Measurements from ENCODE around the gene LTBP3. TPM values are rescaled to one million over a fixed set of nuclear protein-coding genes. Genes with fewer than 3 reads are reported as not detected.

The LTBP3 gene
- total and polyA plus RNA-seq, 2 of the 13 experiments (the other 11 are each of a cell fraction or from before 2014, with no cell fraction given), result 12.2 to 68.1 TPM

DNA sequence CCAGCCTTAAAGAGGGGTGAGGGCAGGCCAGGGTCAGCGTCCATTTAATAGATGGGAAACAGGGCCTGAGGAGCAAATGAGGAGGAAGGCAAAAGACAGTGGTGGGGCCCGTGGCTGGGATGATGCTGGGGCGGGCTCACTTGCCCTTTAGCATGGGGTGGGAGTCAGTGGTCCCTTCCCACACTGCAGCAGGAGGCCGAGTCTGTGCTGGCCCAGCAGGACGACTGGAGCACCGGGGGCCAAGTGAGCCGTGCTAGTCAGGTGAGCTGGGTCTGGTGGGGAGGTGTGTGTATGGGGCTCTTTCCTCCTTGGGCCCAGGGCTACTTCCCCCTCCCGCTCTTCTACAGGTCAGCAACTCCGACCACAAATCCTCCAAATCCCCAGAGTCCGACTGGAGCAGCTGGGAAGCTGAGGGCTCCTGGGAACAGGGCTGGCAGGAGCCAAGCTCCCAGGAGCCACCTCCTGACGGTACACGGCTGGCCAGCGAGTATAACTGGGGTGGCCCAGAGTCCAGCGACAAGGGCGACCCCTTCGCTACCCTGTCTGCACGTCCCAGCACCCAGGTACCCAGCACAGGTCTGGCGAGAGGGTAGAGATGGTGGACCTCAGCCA lies 20.4 kb downstream of the LTBP3 start (continued):
- TF ChIP-seq FOXA1 (IDR thresholded peaks at IDR 0.05) (no peak), FOXA1 (CRISPR knock-in tag; IDR thresholded peaks at IDR 0.05) (no peak), SRF (IDR thresholded peaks at IDR 0.05; ENCODE audit: low read depth, low read length) (no peak), PRPF4 (IDR thresholded peaks at IDR 0.05; ENCODE audit: low read depth, low read length, poor library complexity, severe bottlenecking) (no peak), RERE (CRISPR knock-in tag; IDR thresholded peaks at IDR 0.05; ENCODE audit: low read depth) (no peak)

DNA sequence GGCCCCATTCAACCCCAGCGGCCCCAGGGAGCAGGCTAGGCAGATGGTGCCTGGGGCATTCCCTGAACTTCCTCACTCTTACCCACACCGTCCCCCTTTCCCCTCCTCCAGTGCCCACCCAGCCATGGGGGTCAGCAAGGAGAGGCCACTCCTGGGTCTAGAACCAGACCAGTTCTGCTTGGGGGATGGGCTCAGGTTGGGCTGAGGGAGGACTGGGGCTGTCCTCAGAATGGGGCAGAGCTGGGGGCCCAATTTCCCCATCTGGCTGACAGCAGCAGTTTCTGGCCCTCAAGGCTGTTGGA lies 20.9 kb downstream of the LTBP3 start:
- intact Hi-C loops (cut with micrococcal nuclease; ENCODE audit: unreplicated experiment) (no loop called here), in situ Hi-C loops (cut with HindIII; ENCODE audit: extremely low pct_ligation_motif_present, low pct_unique_long_range_greater_than_20kb) (no loop called here)
- ChIA-PET POLR2A (interaction anchor here (0.5 to 1.7 kb wide), 4 partner anchors 8 to 63 kb away, joined by 3 to 7 read pairs (median 4); partner anchors contain the start of gene SCYL1), CTCF (ENCODE audit: low intra/inter-chr PET ratio, low total read pairs) (no interaction called here)
- Histone ChIP-seq H2AFZ (ENCODE audit: low read length) (no peak overlapping the region), H3K36me3 (replicated peaks in 1 of 2; ENCODE audit: control insufficient read depth in 1 of 2, insufficient read depth in 2 of 2, low read length in 2 of 2) (peaks cover 20 to 43% of the 10 kb centered on the region in 2 experiments; a peak in 4 of 5 replicates), H3K4me3 (replicated peaks in 1 of 3; ENCODE audit: insufficient read depth in 1 of 3, low read depth in 2 of 3, low read length in 3 of 3) (no peak overlapping the region), H3K79me2 (ENCODE audit: insufficient read depth, low read length) (no peaks in the 10 kb centered on the region), H4K20me1 (ENCODE audit: insufficient read depth, low read length) (no peaks in the 10 kb centered on the region), H3K9me3 (ENCODE audit: low read length) (no peaks in the 10 kb centered on the region), H3K27me3 (ENCODE audit: control insufficient read depth in 1 of 2, insufficient read depth in 2 of 2, low read length in 2 of 2) (no peaks in the 10 kb centered on the region), H3K27ac (ENCODE audit: extremely low read length, insufficient read depth, low read length) (no peak overlapping the region), H3K4me1 (ENCODE audit: insufficient read depth, low read length) (no peaks in the 10 kb centered on the region), H3K4me2 (ENCODE audit: low read depth, low read length) (no peak overlapping the region), H3K9ac (ENCODE audit: insufficient read depth, low read depth, low read length) (no peak overlapping the region)
- no peak for DNase-seq (ENCODE audit: low spot score)
- no peak for FAIRE-seq
- no TSS peak for BruUV-seq (replicated peaks)
- no peak for ATAC-seq
- no CpG with 5 or more reads among the region's 2 CpGs for WGBS (ENCODE audit: low lambda C conversion rate)
- no peak for TF ChIP-seq ZNF44 (CRISPR knock-in tag; IDR thresholded peaks at IDR 0.05)
- TF ChIP-seq FOSL2 (CRISPR knock-in tag; IDR thresholded peaks at IDR 0.05), result no peak
- TF ChIP-seq AGO2 (optimal IDR thresholded peaks at IDR 0.05; ENCODE audit: low read depth, low read length), result no peak
- no peak for TF ChIP-seq YEATS4 (CRISPR knock-in tag; IDR thresholded peaks at IDR 0.05; ENCODE audit: borderline replicate concordance)
- TF ChIP-seq ZNF777 (CRISPR knock-in tag; IDR thresholded peaks at IDR 0.05), result no peak
- TF ChIP-seq RBM22 (optimal IDR thresholded peaks at IDR 0.05; ENCODE audit: low read length), result peak; percentile 52
- TF ChIP-seq MXI1 (IDR thresholded peaks at IDR 0.05; ENCODE audit: borderline replicate concordance, low read depth, low read length), result no peak
- no peak for TF ChIP-seq ZNF597 (CRISPR knock-in tag; IDR thresholded peaks at IDR 0.05)
- TF ChIP-seq ZSCAN20 (CRISPR knock-in tag; IDR thresholded peaks at IDR 0.05; ENCODE audit: borderline replicate concordance), result no peak
- no peak for TF ChIP-seq ZNF101 (CRISPR knock-in tag; IDR thresholded peaks at IDR 0.05; ENCODE audit: borderline replicate concordance, low read depth)
- no peak for TF ChIP-seq ZNF24 (IDR thresholded peaks at IDR 0.05)
